T-helper 2 cell treated with Interferon-gamma antibody and Interleukin-4, amounts not matched to agents 100 ng/mL and 5 ng/mL, for 36 hours (primary cell): ENCODE measurements around the gene CLK2. TPM values are rescaled to one million over a fixed set of nuclear protein-coding genes. Genes with fewer than 3 reads are reported as not detected.
"Not testable (repeated sequence)": the region's sequence is repeated elsewhere in the genome, so short reads cannot be mapped to it uniquely, and the experiment has no call there.

Experiments used
- intact Hi-C: fragments of 100-400 bp; cut with micrococcal nuclease; formaldehyde crosslinking; loops from one replicate; pipeline ENCODE4 v1.15.1; 2023
- total RNA-seq: library from RNA; stranded (reverse); gene quantifications from 2 replicates; pipeline ENCODE4 v1.2.3, GENCODE V29; 2022

The CLK2 gene
- total RNA-seq, 1 donor from 2014 or later: 91.9 TPM

- intact Hi-C loops: loop anchor here (2.0 kb wide), 1 partner anchor 36 kb away; the partner anchor contains the start of gene MTX1
Observed at GRCh38 chr1:155245163-155245524, 28.2 kb downstream of the CLK2 start.

- intact Hi-C loops: loop anchor here (1.0 to 2.0 kb wide), 4 partner anchors 18 to 68 kb away; partner anchors contain the start of genes CLK2 and MTX1
Observed at GRCh38 chr1:155244368-155245162, 28.7 kb downstream of the CLK2 start.

- intact Hi-C loops: no loop called here
Observed at GRCh38 chr1:155242805-155243358, 30.4 kb downstream of the CLK2 start.

GRCh38 chr1:155241841-155242264 lies 31.5 kb downstream of the CLK2 start:
- intact Hi-C loops: no loop called here

- intact Hi-C loops: no loop called here
Observed at GRCh38 chr1:155241069-155241679, 32.1 kb downstream of the CLK2 start.

GRCh38 chr1:155236451-155236850 lies 36.9 kb downstream of the CLK2 start:
- intact Hi-C loops: no loop called here

GRCh38 chr1:155235375-155235774 lies 37.9 kb downstream of the CLK2 start:
- intact Hi-C loops: not testable (repeated sequence)

GRCh38 chr1:155233502-155233901 lies 39.8 kb downstream of the CLK2 start:
- intact Hi-C loops: not testable (repeated sequence)

GRCh38 chr1:155232001-155232978 lies 41.0 kb downstream of the CLK2 start:
- intact Hi-C loops: not testable (repeated sequence)

GRCh38 chr1:155231302-155231701 lies 42.0 kb downstream of the CLK2 start:
- intact Hi-C loops: not testable (repeated sequence)

GRCh38 chr1:155228096-155228427 lies 45.2 kb downstream of the CLK2 start:
- intact Hi-C loops: no loop called here

- intact Hi-C loops: no loop called here
Observed at GRCh38 chr1:155227261-155228095, 45.8 kb downstream of the CLK2 start.

- intact Hi-C loops: loop anchor here (1.0 kb wide), 4 partner anchors 17 to 51 kb away; no protein-coding TSS in a partner anchor
Observed at GRCh38 chr1:155226910-155227260, 46.4 kb downstream of the CLK2 start.

GRCh38 chr1:155226188-155226909 lies 47.0 kb downstream of the CLK2 start:
- intact Hi-C loops: loop anchor here (1.0 kb wide), 4 partner anchors 18 to 50 kb away; no protein-coding TSS in a partner anchor

- intact Hi-C loops: not testable (repeated sequence)
Observed at GRCh38 chr1:155225404-155225759, 47.9 kb downstream of the CLK2 start.

GRCh38 chr1:155223047-155223446 lies 50.3 kb downstream of the CLK2 start:
- intact Hi-C loops: no loop called here

GRCh38 chr1:155220211-155220965 lies 52.9 kb downstream of the CLK2 start:
- intact Hi-C loops: not testable (repeated sequence)

- intact Hi-C loops: no loop called here
Observed at GRCh38 chr1:155219592-155220031, 53.7 kb downstream of the CLK2 start.
